Ectodermal cell (in vitro differentiated cells): ENCODE data around the gene WDR26.
"Not testable (repeated sequence)": the region's sequence is repeated elsewhere in the genome, so short reads cannot be mapped to it uniquely, and the experiment has no call there.

Experiments
- H3K27ac ChIP-seq: 2 replicates; pipeline ENCODE4 v1.7.0; 2013; ENCODE audit warnings: mild to moderate bottlenecking, low read depth, low read length; ENCODE audit not compliant: insufficient read depth, poor library complexity, severe bottlenecking
- H3K27me3 ChIP-seq: 2 replicates; pipeline ENCODE4 v1.7.0; 2013; ENCODE audit warnings: mild to moderate bottlenecking, low read length; ENCODE audit not compliant: insufficient read depth, control insufficient read depth, poor library complexity, severe bottlenecking
- H3K36me3 ChIP-seq: one replicate; pipeline ENCODE4 v1.7.0; 2013; ENCODE audit warnings: low read length; ENCODE audit not compliant: control insufficient read depth, insufficient read depth
- H3K4me1 ChIP-seq: one replicate; pipeline ENCODE4 v1.7.0; 2013; ENCODE audit warnings: low read length; ENCODE audit not compliant: control insufficient read depth, insufficient read depth
- H3K4me3 ChIP-seq: 2 replicates; pipeline ENCODE4 v1.7.0; 2013; ENCODE audit warnings: low read depth, low read length, control low read depth; ENCODE audit not compliant: insufficient read depth
- H3K9me3 ChIP-seq: 2 replicates; pipeline ENCODE4 v1.7.0; 2013; ENCODE audit warnings: mild to moderate bottlenecking, low read length, moderate library complexity; ENCODE audit not compliant: control insufficient read depth
- WGBS, 2 experiments: methylation state at CpG; one replicate each; pipeline ENCODE4 v1.1.7; 2013; ENCODE audit warnings: missing lambda C conversion rate in 2 of 2; 5-methylcytosine and 5-hydroxymethylcytosine counted together

Gene WDR26

GRCh38 chr1:224428713-224429112 is 5.9 kb downstream of the WDR26 start:
- H3K27ac ChIP-seq, H3K9me3 ChIP-seq, H3K4me3 ChIP-seq, H3K27me3 ChIP-seq: not testable (repeated sequence)
- Histone ChIP-seq H3K36me3 (peaks cover 12% of the 10 kb centered on the region), H3K4me1 (peaks cover 12% of the 10 kb centered on the region)
- 91 to 94% methylated on average over 7 of the region's 7 CpGs for WGBS, 2 experiments

- H3K27me3 ChIP-seq = no peaks in the 10 kb centered on the region
- H3K36me3 ChIP-seq = peaks cover 20% of the 10 kb centered on the region
- 100% methylated on average over 1 of the region's 1 CpG; no CpG with 5 or more reads in 1 of the 2 experiments for WGBS, 2 experiments
- H3K4me1 ChIP-seq = peaks cover 9% of the 10 kb centered on the region
- H3K4me3 ChIP-seq = no peak overlapping the region
- no peaks in the 10 kb centered on the region for H3K9me3 ChIP-seq
- no peak overlapping the region for H3K27ac ChIP-seq
These were observed 7.3 kb downstream of the WDR26 start for GRCh38 chr1:224427346-224427745.

- H3K27me3 ChIP-seq, H3K4me3 ChIP-seq, H3K9me3 ChIP-seq, H3K4me1 ChIP-seq, H3K27ac ChIP-seq: not testable (repeated sequence)
- H3K36me3 ChIP-seq = peaks cover 24% of the 10 kb centered on the region
- 95 to 98% methylated on average over 7 to 8 of the region's 8 CpGs for WGBS, 2 experiments
These were observed 7.7 kb downstream of the WDR26 start for GRCh38 chr1:224426869-224427268.

DNA sequence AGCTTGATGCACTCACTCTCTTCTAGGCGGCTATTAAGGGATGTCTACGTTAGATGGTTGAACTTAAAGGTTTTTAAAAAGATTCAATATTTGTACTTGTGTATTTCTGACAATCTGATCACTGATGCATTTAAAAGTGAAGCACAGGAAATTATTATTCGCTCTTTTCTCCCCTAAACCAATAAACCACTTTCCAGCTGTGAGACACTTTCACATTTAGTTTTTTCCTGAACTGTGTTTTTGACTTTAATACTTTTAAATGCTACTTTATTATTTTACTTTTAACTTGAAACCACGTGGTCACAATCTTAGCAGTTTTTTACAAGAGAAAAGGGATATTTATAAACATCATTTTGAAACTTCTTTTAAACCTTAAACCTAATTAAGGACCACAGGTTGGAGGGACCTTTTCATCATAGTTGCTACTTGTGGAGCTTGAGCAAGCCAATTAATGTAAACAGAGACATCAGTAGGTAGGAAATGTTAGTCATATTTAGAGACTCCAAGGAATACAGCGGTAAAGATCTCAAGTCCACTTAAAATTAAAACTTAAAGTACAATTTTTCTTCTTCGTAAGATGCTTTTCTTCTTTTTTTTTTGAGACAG is 9.2 kb downstream of the WDR26 start:
- no peaks in the 10 kb centered on the region for H3K4me1 ChIP-seq
- peaks cover 33% of the 10 kb centered on the region for H3K36me3 ChIP-seq
- no peak overlapping the region for H3K4me3 ChIP-seq
- H3K27me3 ChIP-seq = no peaks in the 10 kb centered on the region
- 92 to 98% methylated on average over 5 to 6 of the region's 6 CpGs for WGBS, 2 experiments
- H3K27ac ChIP-seq = no peak overlapping the region
- no peaks in the 10 kb centered on the region for H3K9me3 ChIP-seq

GRCh38 chr1:224420106-224420505 is 14.5 kb downstream of the WDR26 start:
- H3K27ac ChIP-seq = no peak overlapping the region
- H3K27me3 ChIP-seq = no peaks in the 10 kb centered on the region
- peaks cover 47% of the 10 kb centered on the region for H3K36me3 ChIP-seq
- H3K4me3 ChIP-seq = no peak overlapping the region
- no peaks in the 10 kb centered on the region for H3K4me1 ChIP-seq
- no peaks in the 10 kb centered on the region for H3K9me3 ChIP-seq

DNA sequence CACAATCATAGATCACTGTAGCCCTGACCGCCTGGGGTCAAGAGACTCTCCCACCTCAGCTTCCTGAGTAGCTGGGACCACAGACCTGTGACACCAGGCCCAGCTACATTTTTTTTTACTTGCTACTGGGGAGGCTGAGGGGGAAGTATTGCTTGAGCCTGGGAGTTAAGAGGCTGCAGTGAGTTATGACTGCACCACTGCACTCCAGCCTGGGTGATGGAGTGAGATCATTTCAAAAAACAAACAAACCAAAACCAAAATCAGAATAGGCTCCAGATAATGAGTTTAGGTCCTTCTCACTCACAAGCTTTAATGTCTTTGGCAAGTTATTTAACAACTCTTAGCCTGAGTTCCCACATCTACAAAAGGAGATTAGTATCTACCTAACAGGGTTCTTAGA is 22.8 kb downstream of the WDR26 start:
- H3K36me3 ChIP-seq = peaks cover 30% of the 10 kb centered on the region
- WGBS, 2 experiments = 88 to 94% methylated on average over 1 of the region's 1 CpG
- no peak overlapping the region for H3K27ac ChIP-seq
- no peak overlapping the region for H3K4me3 ChIP-seq
- no peaks in the 10 kb centered on the region for H3K27me3 ChIP-seq
- no peaks in the 10 kb centered on the region for H3K9me3 ChIP-seq
- no peaks in the 10 kb centered on the region for H3K4me1 ChIP-seq

DNA sequence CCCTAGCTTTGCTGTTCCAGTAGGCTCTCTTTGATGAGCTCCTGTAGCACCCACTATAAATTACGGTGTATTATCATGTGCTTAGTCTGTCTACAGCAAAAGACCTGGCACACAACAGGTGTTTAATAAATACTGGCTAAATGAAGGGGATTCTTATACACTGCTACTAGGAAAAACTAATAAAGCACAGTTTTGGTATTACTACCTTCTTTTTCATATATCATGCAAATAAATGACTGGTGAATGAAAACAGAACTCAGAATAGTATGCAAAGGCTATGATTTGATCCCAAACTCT is 26.4 kb downstream of the WDR26 start:
- no peak overlapping the region for H3K27ac ChIP-seq
- no peaks in the 10 kb centered on the region for H3K27me3 ChIP-seq
- peaks cover 53% of the 10 kb centered on the region for H3K36me3 ChIP-seq
- H3K4me3 ChIP-seq = no peak overlapping the region
- no peaks in the 10 kb centered on the region for H3K4me1 ChIP-seq
- 100% methylated on average over 1 of the region's 1 CpG; no CpG with 5 or more reads in 1 of the 2 experiments for WGBS, 2 experiments
- H3K9me3 ChIP-seq = no peaks in the 10 kb centered on the region

DNA sequence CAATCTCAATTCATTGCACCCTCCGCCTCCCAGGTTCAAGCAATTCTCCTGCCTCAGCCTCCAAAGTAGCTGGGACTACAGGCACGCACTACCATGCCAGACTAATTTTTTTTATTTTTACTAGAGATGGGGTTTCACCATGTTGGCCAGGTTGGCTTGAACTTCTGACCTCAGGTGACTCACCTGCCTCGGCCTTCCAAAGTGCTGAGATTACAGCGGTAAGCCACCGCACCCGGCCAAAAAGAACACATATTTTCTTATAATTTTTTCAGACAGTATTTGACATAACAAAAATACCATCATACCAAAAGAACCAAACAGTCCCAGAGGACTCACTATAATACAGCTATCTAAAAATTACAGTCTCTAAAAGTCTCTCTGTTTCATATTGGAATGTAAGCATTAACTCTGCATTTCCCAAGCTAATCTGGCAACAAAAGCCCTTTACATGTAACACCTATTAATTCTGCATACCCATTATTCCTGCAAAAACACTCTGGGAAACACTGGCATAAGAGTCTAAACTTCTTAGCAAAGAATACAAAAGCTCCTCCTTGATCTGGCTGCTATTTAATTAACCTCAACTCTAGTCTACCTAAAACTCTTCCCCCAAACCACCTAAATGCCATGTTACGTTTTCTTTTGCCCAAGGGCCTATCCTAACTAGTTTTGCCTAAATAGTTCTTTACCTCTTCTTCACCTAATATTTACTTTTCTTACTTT is 26.9 kb downstream of the WDR26 start:
- 86 to 96% methylated on average over 7 of the region's 7 CpGs for WGBS, 2 experiments
- Histone ChIP-seq H3K27me3 (no peaks in the 10 kb centered on the region), H3K4me1 (no peaks in the 10 kb centered on the region), H3K9me3 (no peaks in the 10 kb centered on the region), H3K36me3 (peaks cover 55% of the 10 kb centered on the region), H3K27ac (no peak overlapping the region), H3K4me3 (no peak overlapping the region)

- Histone ChIP-seq H3K36me3 (peaks cover 51% of the 10 kb centered on the region), H3K9me3 (no peaks in the 10 kb centered on the region), H3K27ac (no peak overlapping the region), H3K27me3 (no peaks in the 10 kb centered on the region), H3K4me3 (no peak overlapping the region), H3K4me1 (no peaks in the 10 kb centered on the region)
These were observed 28.4 kb downstream of the WDR26 start for GRCh38 chr1:224406216-224406615.

GRCh38 chr1:224405604-224405970 is 29.0 kb downstream of the WDR26 start:
- Histone ChIP-seq H3K27me3 (no peaks in the 10 kb centered on the region), H3K36me3 (peaks cover 46% of the 10 kb centered on the region), H3K9me3 (no peaks in the 10 kb centered on the region), H3K4me1 (no peaks in the 10 kb centered on the region), H3K27ac (no peak overlapping the region), H3K4me3 (no peak overlapping the region)
- 88 to 97% methylated on average over 2 of the region's 2 CpGs for WGBS, 2 experiments
